ENCODE measurements around the gene PHEX.

PHEX gene

DNA sequence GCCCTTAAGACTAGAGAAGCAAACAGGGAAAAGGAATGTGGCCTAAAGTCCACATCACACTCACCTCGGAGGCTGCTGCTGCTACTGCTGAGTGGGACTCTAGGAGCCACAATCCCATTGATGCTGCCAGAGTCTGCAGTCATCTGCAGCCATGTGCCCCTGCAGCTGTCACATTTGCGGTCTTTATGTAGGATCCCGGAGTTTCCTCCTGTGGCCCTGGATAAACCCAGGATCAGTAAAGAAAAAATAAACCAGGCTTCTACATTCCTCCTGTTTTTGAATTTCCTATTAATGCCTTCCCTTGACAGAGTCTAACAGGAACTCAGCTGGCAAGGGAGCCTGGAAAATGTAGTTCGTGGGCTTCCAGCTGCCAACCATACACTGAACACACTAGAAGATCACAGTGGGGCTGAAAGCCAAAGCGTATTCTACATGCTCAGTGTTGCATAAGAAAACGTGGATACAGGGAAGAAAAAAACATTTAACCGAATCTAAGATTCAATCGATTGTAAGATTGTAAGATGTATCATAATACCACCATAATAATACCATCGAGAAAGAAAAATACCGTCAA, 10.3 kb upstream of the PHEX start:
- Histone ChIP-seq H4K20me1 (ENCODE audit: insufficient read depth, low read length) (no peaks in the 10 kb centered on the region), H3K4me3 (ENCODE audit: low read depth in 1 of 2, low read length in 2 of 2) (no peak overlapping the region), H3K27ac (ENCODE audit: low read length) (no peak overlapping the region), H3K79me2 (ENCODE audit: insufficient read depth, low read length) (no peaks in the 10 kb centered on the region), H3K4me2 (ENCODE audit: insufficient read depth, low read length) (no peak overlapping the region), H3K9ac (ENCODE audit: low read depth, low read length) (no peak overlapping the region), H3K4me1 (ENCODE audit: insufficient read depth, low read length) (no peaks in the 10 kb centered on the region), H3K27me3 (ENCODE audit: insufficient read depth, low read length, poor library complexity) (no peaks in the 10 kb centered on the region), H2AFZ (ENCODE audit: low read depth, low read length) (no peak overlapping the region), H3K36me3 (ENCODE audit: insufficient read depth, low read length) (no peaks in the 10 kb centered on the region), H3K9me3 (ENCODE audit: insufficient read depth, low read length, severe bottlenecking) (no peaks in the 10 kb centered on the region)
- ATAC-seq (ENCODE audit: insufficient read depth, low read depth) (no peak), DNase-seq (no peak)
- TF ChIP-seq EZH2 (IDR thresholded peaks at IDR 0.05; ENCODE audit: borderline replicate concordance, low read depth, low read length, severe bottlenecking), result no peak
- TF ChIP-seq, protein P1, sequence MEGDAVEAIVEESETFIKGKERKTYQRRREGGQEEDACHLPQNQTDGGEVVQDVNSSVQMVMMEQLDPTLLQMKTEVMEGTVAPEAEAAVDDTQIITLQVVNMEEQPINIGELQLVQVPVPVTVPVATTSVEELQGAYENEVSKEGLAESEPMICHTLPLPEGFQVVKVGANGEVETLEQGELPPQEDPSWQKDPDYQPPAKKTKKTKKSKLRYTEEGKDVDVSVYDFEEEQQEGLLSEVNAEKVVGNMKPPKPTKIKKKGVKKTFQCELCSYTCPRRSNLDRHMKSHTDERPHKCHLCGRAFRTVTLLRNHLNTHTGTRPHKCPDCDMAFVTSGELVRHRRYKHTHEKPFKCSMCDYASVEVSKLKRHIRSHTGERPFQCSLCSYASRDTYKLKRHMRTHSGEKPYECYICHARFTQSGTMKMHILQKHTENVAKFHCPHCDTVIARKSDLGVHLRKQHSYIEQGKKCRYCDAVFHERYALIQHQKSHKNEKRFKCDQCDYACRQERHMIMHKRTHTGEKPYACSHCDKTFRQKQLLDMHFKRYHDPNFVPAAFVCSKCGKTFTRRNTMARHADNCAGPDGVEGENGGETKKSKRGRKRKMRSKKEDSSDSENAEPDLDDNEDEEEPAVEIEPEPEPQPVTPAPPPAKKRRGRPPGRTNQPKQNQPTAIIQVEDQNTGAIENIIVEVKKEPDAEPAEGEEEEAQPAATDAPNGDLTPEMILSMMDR (IDR thresholded peaks at IDR 0.05; ENCODE audit: borderline replicate concordance, extremely low read depth, low read length, poor library complexity, severe bottlenecking), result no peak

DNA sequence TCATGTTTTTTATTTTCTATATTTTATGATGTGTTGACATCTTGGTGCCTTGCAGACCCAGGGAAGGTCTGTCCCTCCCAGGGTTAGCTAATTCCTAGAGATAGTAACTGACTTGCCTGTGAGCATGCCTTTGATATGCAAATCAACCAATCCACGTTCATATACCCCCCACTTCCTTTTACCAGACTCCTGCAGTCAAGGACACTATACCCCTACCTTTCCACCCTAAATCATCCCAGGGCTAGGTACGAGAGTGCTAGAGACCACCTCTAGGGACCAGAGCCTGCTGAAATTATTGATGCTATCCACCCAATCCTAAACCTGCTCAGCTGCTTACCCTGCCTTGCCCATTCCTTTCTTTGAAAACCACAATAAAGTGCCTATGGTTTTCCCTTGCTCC, 7.5 kb upstream of the PHEX start:
- TF ChIP-seq, protein P1 (IDR thresholded peaks at IDR 0.05; ENCODE audit: borderline replicate concordance, extremely low read depth, low read length, poor library complexity, severe bottlenecking), result no peak
- H3K4me3 ChIP-seq (ENCODE audit: low read depth in 1 of 2, low read length in 2 of 2), result no peak overlapping the region
- H3K9me3 ChIP-seq (ENCODE audit: insufficient read depth, low read length, severe bottlenecking), result no peaks in the 10 kb centered on the region
- no peak overlapping the region for H3K9ac ChIP-seq (ENCODE audit: low read depth, low read length)
- no peaks in the 10 kb centered on the region for H3K4me1 ChIP-seq (ENCODE audit: insufficient read depth, low read length)
- no peaks in the 10 kb centered on the region for H3K36me3 ChIP-seq (ENCODE audit: insufficient read depth, low read length)
- no peak overlapping the region for H3K27ac ChIP-seq (ENCODE audit: low read length)
- no peak overlapping the region for H3K4me2 ChIP-seq (ENCODE audit: insufficient read depth, low read length)
- DNase-seq (no peak), ATAC-seq (ENCODE audit: insufficient read depth, low read depth) (no peak)
- no peaks in the 10 kb centered on the region for H3K27me3 ChIP-seq (ENCODE audit: insufficient read depth, low read length, poor library complexity)
- H4K20me1 ChIP-seq (ENCODE audit: insufficient read depth, low read length), result no peaks in the 10 kb centered on the region
- H2AFZ ChIP-seq (ENCODE audit: low read depth, low read length), result no peak overlapping the region
- H3K79me2 ChIP-seq (ENCODE audit: insufficient read depth, low read length), result no peaks in the 10 kb centered on the region

DNA sequence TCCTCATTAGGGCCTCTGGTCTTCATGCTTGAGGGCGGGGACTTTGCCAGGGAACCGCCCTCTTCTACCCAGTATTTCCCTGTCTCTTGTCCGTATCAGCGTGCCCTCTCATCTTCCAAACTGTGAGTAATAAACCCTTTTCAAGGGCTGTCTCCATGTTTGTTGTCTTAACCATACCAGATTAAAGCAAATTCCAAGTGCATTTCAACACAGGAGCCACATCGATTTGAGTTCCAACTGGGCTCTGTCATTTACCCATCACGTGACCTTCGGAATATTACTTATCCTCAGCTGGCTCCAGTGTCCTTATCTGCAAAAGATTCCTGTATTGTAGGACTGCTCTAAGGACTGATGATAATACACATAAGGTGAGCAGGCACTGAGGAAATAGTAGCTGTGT, 6.4 kb upstream of the PHEX start:
- Histone ChIP-seq H3K4me3 (ENCODE audit: low read depth in 1 of 2, low read length in 2 of 2) (no peak overlapping the region), H3K4me2 (ENCODE audit: insufficient read depth, low read length) (no peak overlapping the region), H4K20me1 (ENCODE audit: insufficient read depth, low read length) (no peaks in the 10 kb centered on the region), H3K27me3 (ENCODE audit: insufficient read depth, low read length, poor library complexity) (no peaks in the 10 kb centered on the region), H3K9ac (ENCODE audit: low read depth, low read length) (no peak overlapping the region), H3K27ac (ENCODE audit: low read length) (no peak overlapping the region), H3K79me2 (ENCODE audit: insufficient read depth, low read length) (no peaks in the 10 kb centered on the region), H2AFZ (ENCODE audit: low read depth, low read length) (no peak overlapping the region), H3K36me3 (ENCODE audit: insufficient read depth, low read length) (no peaks in the 10 kb centered on the region), H3K4me1 (ENCODE audit: insufficient read depth, low read length) (no peaks in the 10 kb centered on the region), H3K9me3 (ENCODE audit: insufficient read depth, low read length, severe bottlenecking) (no peaks in the 10 kb centered on the region)
- DNase-seq (no peak), ATAC-seq (ENCODE audit: insufficient read depth, low read depth) (no peak)
- TF ChIP-seq, protein P1 (IDR thresholded peaks at IDR 0.05; ENCODE audit: borderline replicate concordance, extremely low read depth, low read length, poor library complexity, severe bottlenecking), result no peak
- TF ChIP-seq EZH2 (IDR thresholded peaks at IDR 0.05; ENCODE audit: borderline replicate concordance, low read depth, low read length, severe bottlenecking), result no peak

DNA sequence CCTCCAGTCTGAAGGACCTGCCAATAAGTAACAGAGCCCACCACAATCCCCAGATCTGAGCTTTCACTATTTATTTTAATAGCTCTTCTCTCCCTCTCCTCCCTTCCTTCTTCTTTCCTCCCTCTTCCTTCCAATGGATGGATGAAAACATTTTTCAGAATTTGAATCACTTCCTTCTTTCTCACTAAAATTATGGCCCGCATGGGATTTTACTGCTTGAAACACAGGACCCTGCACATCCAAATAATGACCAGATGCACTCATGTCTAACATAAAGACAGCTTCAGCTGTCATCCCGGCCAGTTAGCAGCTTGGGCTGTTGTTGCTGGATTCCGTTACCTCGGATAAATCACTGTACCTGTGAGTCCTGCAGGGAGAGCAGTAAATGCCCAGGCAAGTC, 5.4 kb upstream of the PHEX start:
- Histone ChIP-seq H3K4me2 (ENCODE audit: insufficient read depth, low read length) (no peak overlapping the region), H2AFZ (ENCODE audit: low read depth, low read length) (no peak overlapping the region), H3K27ac (ENCODE audit: low read length) (no peak overlapping the region), H3K79me2 (ENCODE audit: insufficient read depth, low read length) (no peaks in the 10 kb centered on the region), H3K9me3 (ENCODE audit: insufficient read depth, low read length, severe bottlenecking) (no peaks in the 10 kb centered on the region), H3K4me3 (ENCODE audit: low read depth in 1 of 2, low read length in 2 of 2) (no peak overlapping the region), H3K4me1 (ENCODE audit: insufficient read depth, low read length) (0 out of 2 replicates have a peak, but pooled peaks cover under 1% of the 10 kb centered on the region), H3K27me3 (ENCODE audit: insufficient read depth, low read length, poor library complexity) (no peaks in the 10 kb centered on the region), H4K20me1 (ENCODE audit: insufficient read depth, low read length) (no peaks in the 10 kb centered on the region), H3K9ac (ENCODE audit: low read depth, low read length) (no peak overlapping the region), H3K36me3 (ENCODE audit: insufficient read depth, low read length) (no peaks in the 10 kb centered on the region)
- TF ChIP-seq EZH2 (IDR thresholded peaks at IDR 0.05; ENCODE audit: borderline replicate concordance, low read depth, low read length, severe bottlenecking), result no peak
- TF ChIP-seq, protein P1 (IDR thresholded peaks at IDR 0.05; ENCODE audit: borderline replicate concordance, extremely low read depth, low read length, poor library complexity, severe bottlenecking), result no peak
- no peak for ATAC-seq (ENCODE audit: insufficient read depth, low read depth)
- DNase-seq, result no peak
